IMR-90 (cell line): ENCODE data around the gene IPMK. TPM values are rescaled to one million over a fixed set of nuclear protein-coding genes. Genes with fewer than 3 reads are reported as not detected.

ENCODE experiments used
- ATAC-seq: fragments of 200-7000 bp; cut with Tn5 transposase; 2 replicates; pipeline ENCODE4 v1.9.1; 2020; ENCODE audit warnings: low read depth, mild to moderate bottlenecking, moderate library complexity
- BruUV-seq: library from RNA; stranded (reverse); fragments of 400-500 nt; replicated peaks from 2 replicates; lab custom pipeline; 2021; lab: Mats Ljungman, UMichigan
- CTCF ChIA-PET: fragments of 300-600 bp; formaldehyde crosslinking; extraction: SDS; loops from one replicate; lab custom pipeline; 2021; ENCODE audit warnings: antibody characterized with exemption; lab: Yijun Ruan, JAX
- POLR2A ChIA-PET: fragments of 300-600 bp; sonication (Branson Sonifier 250); formaldehyde crosslinking; loops from one replicate; lab custom pipeline; 2022; ENCODE audit warnings: antibody characterized with exemption; ENCODE audit not compliant: unreplicated experiment; lab: Charles Lee
- DNase-seq: peaks from one replicate; pipeline ENCODE4 v3.0.0; 2013
- H2AFZ ChIP-seq: replicated peaks from 2 replicates; pipeline ENCODE3; 2013; ENCODE audit warnings: low read length, mild to moderate bottlenecking; ENCODE audit not compliant: poor library complexity
- H2AK5ac ChIP-seq: 2 replicates; pipeline ENCODE4 v1.6.1; 2013; ENCODE audit warnings: low read depth, low read length, inconsistent platforms
- H2AK9ac ChIP-seq: replicated peaks from 2 replicates; pipeline ENCODE3; 2013; ENCODE audit warnings: mild to moderate bottlenecking, low read depth, low read length, moderate library complexity; ENCODE audit not compliant: poor library complexity
- H2BK120ac ChIP-seq: 2 replicates; pipeline ENCODE4 v1.6.1; 2013; ENCODE audit warnings: low read depth, low read length, inconsistent platforms
- H2BK15ac ChIP-seq: 3 replicates; pipeline ENCODE4 v1.6.1; 2013; ENCODE audit warnings: low read depth, low read length, inconsistent platforms
- H2BK20ac ChIP-seq: 2 replicates; pipeline ENCODE4 v1.6.1; 2013; ENCODE audit warnings: low read depth, mild to moderate bottlenecking, inconsistent platforms, low read length, moderate library complexity
- H2BK5ac ChIP-seq: 2 replicates; pipeline ENCODE4 v1.6.1; 2013; ENCODE audit warnings: mild to moderate bottlenecking, low read depth, low read length, inconsistent platforms; ENCODE audit not compliant: poor library complexity, severe bottlenecking
- H3K14ac ChIP-seq: replicated peaks from 2 replicates; pipeline ENCODE4 v1.6.1; 2013; ENCODE audit warnings: low read depth, low read length, inconsistent platforms
- H3K18ac ChIP-seq: 2 replicates; pipeline ENCODE4 v1.6.1; 2013; ENCODE audit warnings: low read depth, low read length, control low read depth
- H3K23ac ChIP-seq: 2 replicates; pipeline ENCODE4 v1.6.1; 2013; ENCODE audit warnings: low read depth, low read length, inconsistent platforms
- H3K27ac ChIP-seq: 2 replicates; pipeline ENCODE4 v1.5.1; 2013; ENCODE audit warnings: mild to moderate bottlenecking, control low read depth, low read length; ENCODE audit not compliant: insufficient read depth
- H3K27me3 ChIP-seq: 2 replicates; pipeline ENCODE4 v1.6.1; 2013; ENCODE audit warnings: low read length; ENCODE audit not compliant: control insufficient read depth, insufficient read depth
- H3K36me3 ChIP-seq: 2 replicates; pipeline ENCODE4 v1.6.1; 2013; ENCODE audit warnings: low read length, mixed read lengths; ENCODE audit not compliant: control insufficient read depth, insufficient read depth
- H3K4ac ChIP-seq: 2 replicates; pipeline ENCODE4 v1.6.1; 2013; ENCODE audit warnings: low read depth, low read length, inconsistent platforms
- H3K4me1 ChIP-seq: 2 replicates; pipeline ENCODE4 v1.6.1; 2013; ENCODE audit warnings: low read length, mixed read lengths; ENCODE audit not compliant: control insufficient read depth, insufficient read depth
- H3K4me2 ChIP-seq: 2 replicates; pipeline ENCODE4 v1.6.1; 2013; ENCODE audit warnings: low read depth, mild to moderate bottlenecking, control low read depth, low read length, moderate library complexity
- H3K4me3 ChIP-seq: 2 replicates; pipeline ENCODE4 v1.5.1; 2013; ENCODE audit warnings: low read depth, mild to moderate bottlenecking, control low read depth, low read length, moderate library complexity; ENCODE audit not compliant: insufficient read depth
- H3K56ac ChIP-seq: 2 replicates; pipeline ENCODE4 v1.6.1; 2013; ENCODE audit warnings: low read length, inconsistent platforms; ENCODE audit not compliant: insufficient read depth; ENCODE audit errors: extremely low read depth
- H3K79me1 ChIP-seq, 2 experiments: 2 replicates each; pipeline ENCODE4 v1.6.1; 2013; ENCODE audit warnings: low read length in 2 of 2, inconsistent platforms in 1 of 2, low read depth in 1 of 2
- H3K9ac ChIP-seq: 2 replicates; pipeline ENCODE4 v1.6.1; 2013; ENCODE audit warnings: low read depth, low read length, control low read depth
- H3K9me1 ChIP-seq: 2 replicates; pipeline ENCODE4 v1.6.1; 2013; ENCODE audit warnings: low read length, inconsistent platforms; ENCODE audit not compliant: insufficient read depth
- H3K9me3 ChIP-seq: 2 replicates; pipeline ENCODE4 v1.6.1; 2013; ENCODE audit warnings: low read length; ENCODE audit not compliant: control insufficient read depth, insufficient read depth
- H4K20me1 ChIP-seq: 2 replicates; pipeline ENCODE4 v1.6.1; 2013; ENCODE audit warnings: low read length, inconsistent platforms; ENCODE audit not compliant: insufficient read depth
- H4K5ac ChIP-seq: 2 replicates; pipeline ENCODE4 v1.6.1; 2013; ENCODE audit warnings: mild to moderate bottlenecking, low read depth, low read length, control low read depth
- H4K8ac ChIP-seq, 2 experiments: 2 replicates each; pipeline ENCODE4 v1.6.1; 2013; ENCODE audit warnings: low read depth in 2 of 2, low read length in 2 of 2, control low read depth in 1 of 2, inconsistent platforms in 1 of 2
- H4K91ac ChIP-seq: 2 replicates; pipeline ENCODE4 v1.6.1; 2013; ENCODE audit warnings: low read depth, low read length, inconsistent platforms; ENCODE audit not compliant: insufficient read depth
- CHD1 ChIP-seq: IDR thresholded peaks from 2 replicates; pipeline ENCODE4 v1.6.1; 2012; ENCODE audit warnings: low read depth, low read length, improper control_type of control experiment
- CTCF ChIP-seq: conservative IDR thresholded peaks from 2 replicates; pipeline ENCODE4 v1.5.1; 2012; ENCODE audit warnings: mild to moderate bottlenecking, low read depth, low read length, improper control_type of control experiment
- FOS ChIP-seq: fragments of 150-350 bp; IDR thresholded peaks from 2 replicates; pipeline ENCODE4 v1.6.1; 2016; ENCODE audit warnings: low read depth, low read length
- MAFK ChIP-seq: IDR thresholded peaks from 2 replicates; pipeline ENCODE4 v1.6.1; 2012; ENCODE audit warnings: low read depth, low read length, improper control_type of control experiment
- MAZ ChIP-seq: IDR thresholded peaks from 2 replicates; pipeline ENCODE4 v1.6.1; 2012; ENCODE audit warnings: low read depth, mild to moderate bottlenecking, low read length, improper control_type of control experiment, moderate library complexity, borderline replicate concordance
- POLR2A ChIP-seq: IDR thresholded peaks from 2 replicates; pipeline ENCODE4 v1.6.1; 2012; ENCODE audit warnings: mild to moderate bottlenecking, low read depth, low read length
- RAD21 ChIP-seq: IDR thresholded peaks from 2 replicates; pipeline ENCODE4 v1.6.1; 2012; ENCODE audit warnings: low read length, improper control_type of control experiment
- RFX5 ChIP-seq: IDR thresholded peaks from 2 replicates; pipeline ENCODE4 v1.8.0; 2012; ENCODE audit warnings: low read depth, mild to moderate bottlenecking, low read length, moderate library complexity
- SMC3 ChIP-seq: fragments of 150-350 bp; IDR thresholded peaks from 2 replicates; pipeline ENCODE4 v1.6.1; 2016; ENCODE audit warnings: low read depth, mild to moderate bottlenecking, antibody characterized with exemption, low read length, moderate library complexity
- USF2 ChIP-seq: fragments of 150-350 bp; IDR thresholded peaks from 2 replicates; pipeline ENCODE4 v1.6.1; 2017; ENCODE audit warnings: mild to moderate bottlenecking, antibody characterized with exemption, low read length, low read depth
- WGBS, 2 experiments: methylation state at CpG; one replicate each; pipeline versions ENCODE4 v1.1.5 to v1.1.7; 2013; ENCODE audit warnings: missing lambda C conversion rate in 2 of 2; ENCODE audit not compliant: insufficient read length in 1 of 2; ENCODE audit errors: extremely low coverage in 2 of 2; 5-methylcytosine and 5-hydroxymethylcytosine counted together
- dilution Hi-C: fragments of 300-500 bp; cut with HindIII; formaldehyde crosslinking; loops from one replicate; pipeline ENCODE4 v1.14.3; 2018; ENCODE audit warnings: low sequenced_read_pairs; ENCODE audit not compliant: unreplicated experiment
- in situ Hi-C: fragments of 300-500 bp; cut with MboI; formaldehyde crosslinking; loops from 3 replicates; pipeline ENCODE4 v1.14.3; 2019; ENCODE audit warnings: low sequenced_read_pairs, inconsistent platforms, mixed read lengths
- intact Hi-C: fragments of 100-400 bp; cut with micrococcal nuclease; formaldehyde crosslinking; loops from 2 replicates; pipeline ENCODE4 v1.10.0; 2022
- polyA plus RNA-seq, 3 experiments: library from polyadenylated mRNA; depleted of rRNA; stranded (reverse); fragments of >200 nt; gene quantifications; 2 replicates each; pipeline ENCODE4 v1.2.3, GENCODE V29; 2012; ENCODE audit warnings: low replicate concordance in 1 of 3
- total RNA-seq: library from RNA; depleted of rRNA; stranded (reverse); fragments of >200 nt; gene quantifications from 2 replicates; pipeline ENCODE4 v1.2.3, GENCODE V29; 2012

Gene IPMK
- total and polyA plus RNA-seq, 2 of the 4 experiments (the other 2 are of a cell fraction): 0.89 to 2.0 TPM

- in situ Hi-C loops: no loop called here
Measured at GRCh38 chr10:58243269-58243668, 24.4 kb downstream of the IPMK start.

More at GRCh38 chr10:58243269-58243668, 24.4 kb downstream of the IPMK start:
- intact Hi-C loops: no loop called here
- Histone ChIP-seq H3K36me3 (no peaks in the 10 kb centered on the region), H3K9me3 (no peaks in the 10 kb centered on the region), H3K9ac (no peak overlapping the region), H4K91ac (no peak overlapping the region), H2BK120ac (no peak overlapping the region), H3K27ac (no peak overlapping the region), H4K20me1 (no peaks in the 10 kb centered on the region), H4K5ac (no peak overlapping the region), H3K9me1 (peaks cover 4% of the 10 kb centered on the region; the same call in 1 of the 2 replicates), H2BK5ac (no peak overlapping the region), H3K4ac (no peak overlapping the region), H3K23ac (no peak overlapping the region), H3K4me2 (no peak overlapping the region), H3K79me1 (peaks cover 15 to 20% of the 10 kb centered on the region in 2 experiments), H3K4me3 (no peak overlapping the region), H2AK5ac (no peak overlapping the region), H3K4me1 (peaks cover 11% of the 10 kb centered on the region), H4K8ac (no peak overlapping the region), H2BK15ac (no peak overlapping the region), H3K56ac (no peak overlapping the region), H2AK9ac (no peak overlapping the region), H3K14ac (no peak overlapping the region), H2BK20ac (no peak overlapping the region), H3K27me3 (no peaks in the 10 kb centered on the region), H2AFZ (no peak overlapping the region), H3K18ac (no peak overlapping the region)
- dilution Hi-C loops: no loop called here
- ChIA-PET POLR2A (no interaction called here), CTCF (no interaction called here)
- TF ChIP-seq CTCF (no peak), SMC3 (no peak), POLR2A (no peak), RFX5 (no peak), FOS (no peak), USF2 (no peak), RAD21 (no peak), CHD1 (no peak), MAZ (no peak), MAFK (no peak)
- DNase-seq (no peak), ATAC-seq (no peak)
- no TSS peak for BruUV-seq
- WGBS, 2 experiments: 100% methylated on average over 1 of the region's 18 CpGs; no CpG with 5 or more reads in 1 of the 2 experiments
